Measurements from ENCODE around the gene NR1I2. TPM values are rescaled to one million over a fixed set of nuclear protein-coding genes. Genes with fewer than 3 reads are reported as not detected.

NR1I2 gene
- total RNA-seq: 106 TPM

GRCh38 chr3:119781330-119782198 is at the start of gene NR1I2:
Gene NR1I2, plus strand, starts transcription at chr3:119782101.
- peak; percentile 43 for DNase-seq (ENCODE audit: low spot score)

- DNase-seq (ENCODE audit: low spot score): no peak
Measured at GRCh38 chr3:119733812-119734211, 48.1 kb upstream of the NR1I2 start.

- no peak for DNase-seq (ENCODE audit: low spot score)
Measured at GRCh38 chr3:119738741-119739140, 43.2 kb upstream of the NR1I2 start.

- DNase-seq (ENCODE audit: low spot score): no peak
Measured at GRCh38 chr3:119741657-119742590, 40.0 kb upstream of the NR1I2 start.

GRCh38 chr3:119743921-119744320 is 38.0 kb upstream of the NR1I2 start:
- DNase-seq (ENCODE audit: low spot score): no peak

GRCh38 chr3:119745942-119746341 is 36.0 kb upstream of the NR1I2 start:
- no peak for DNase-seq (ENCODE audit: low spot score)

GRCh38 chr3:119746423-119746822 is 35.5 kb upstream of the NR1I2 start:
- no peak for DNase-seq (ENCODE audit: low spot score)

- no peak for DNase-seq (ENCODE audit: low spot score)
Measured at GRCh38 chr3:119747357-119747756, 34.5 kb upstream of the NR1I2 start.

- DNase-seq (ENCODE audit: low spot score): no peak
Measured at GRCh38 chr3:119748991-119749390, 32.9 kb upstream of the NR1I2 start.

- no peak for DNase-seq (ENCODE audit: low spot score)
Measured at GRCh38 chr3:119751423-119751822, 30.5 kb upstream of the NR1I2 start.

- DNase-seq (ENCODE audit: low spot score): no peak
Measured at GRCh38 chr3:119759962-119760361, 21.9 kb upstream of the NR1I2 start.

- DNase-seq (ENCODE audit: low spot score): no peak
Measured at GRCh38 chr3:119762876-119763275, 19.0 kb upstream of the NR1I2 start.

GRCh38 chr3:119763466-119763865 is 18.4 kb upstream of the NR1I2 start:
- DNase-seq (ENCODE audit: low spot score): no peak

- no peak for DNase-seq (ENCODE audit: low spot score)
Measured at GRCh38 chr3:119765239-119765638, 16.7 kb upstream of the NR1I2 start.

GRCh38 chr3:119767936-119768601 is 13.8 kb upstream of the NR1I2 start:
- DNase-seq (ENCODE audit: low spot score): no peak

GRCh38 chr3:119768668-119769393 is 13.1 kb upstream of the NR1I2 start:
- DNase-seq (ENCODE audit: low spot score): no peak

GRCh38 chr3:119769394-119770149 is 12.3 kb upstream of the NR1I2 start:
- no peak for DNase-seq (ENCODE audit: low spot score)

- no peak for DNase-seq (ENCODE audit: low spot score)
Measured at GRCh38 chr3:119774444-119774843, 7.5 kb upstream of the NR1I2 start.

GRCh38 chr3:119776304-119776703 is 5.6 kb upstream of the NR1I2 start:
- DNase-seq (ENCODE audit: low spot score): no peak

- DNase-seq (ENCODE audit: low spot score): no peak
Measured at GRCh38 chr3:119778176-119778575, 3.7 kb upstream of the NR1I2 start.

- no peak for DNase-seq (ENCODE audit: low spot score)
Measured at GRCh38 chr3:119778811-119779210, 3.1 kb upstream of the NR1I2 start.

Data from mucosa of gallbladder (tissue), 1 donor.